IMR-90 (cell line): Measurements from ENCODE around the gene RBM28. TPM values are rescaled to one million over a fixed set of nuclear protein-coding genes. Genes with fewer than 3 reads are reported as not detected.

Source experiments
- ATAC-seq: fragments of 200-7000 bp; cut with Tn5 transposase; 2 replicates; pipeline ENCODE4 v1.9.1; 2020; ENCODE audit warnings: low read depth, mild to moderate bottlenecking, moderate library complexity
- BruUV-seq: library from RNA; stranded (reverse); fragments of 400-500 nt; replicated peaks from 2 replicates; lab custom pipeline; 2021; lab: Mats Ljungman, UMichigan
- CTCF ChIA-PET: fragments of 300-600 bp; formaldehyde crosslinking; extraction: SDS; loops from one replicate; lab custom pipeline; 2021; ENCODE audit warnings: antibody characterized with exemption; lab: Yijun Ruan, JAX
- POLR2A ChIA-PET: fragments of 300-600 bp; sonication (Branson Sonifier 250); formaldehyde crosslinking; loops from one replicate; lab custom pipeline; 2022; ENCODE audit warnings: antibody characterized with exemption; ENCODE audit not compliant: unreplicated experiment; lab: Charles Lee
- DNase-seq: peaks from one replicate; pipeline ENCODE4 v3.0.0; 2013
- H2AFZ ChIP-seq: replicated peaks from 2 replicates; pipeline ENCODE3; 2013; ENCODE audit warnings: low read length, mild to moderate bottlenecking; ENCODE audit not compliant: poor library complexity
- H2AK5ac ChIP-seq: 2 replicates; pipeline ENCODE4 v1.6.1; 2013; ENCODE audit warnings: low read depth, low read length, inconsistent platforms
- H2AK9ac ChIP-seq: replicated peaks from 2 replicates; pipeline ENCODE3; 2013; ENCODE audit warnings: mild to moderate bottlenecking, low read depth, low read length, moderate library complexity; ENCODE audit not compliant: poor library complexity
- H2BK120ac ChIP-seq: 2 replicates; pipeline ENCODE4 v1.6.1; 2013; ENCODE audit warnings: low read depth, low read length, inconsistent platforms
- H2BK15ac ChIP-seq: 3 replicates; pipeline ENCODE4 v1.6.1; 2013; ENCODE audit warnings: low read depth, low read length, inconsistent platforms
- H2BK20ac ChIP-seq: 2 replicates; pipeline ENCODE4 v1.6.1; 2013; ENCODE audit warnings: low read depth, mild to moderate bottlenecking, inconsistent platforms, low read length, moderate library complexity
- H2BK5ac ChIP-seq: 2 replicates; pipeline ENCODE4 v1.6.1; 2013; ENCODE audit warnings: mild to moderate bottlenecking, low read depth, low read length, inconsistent platforms; ENCODE audit not compliant: poor library complexity, severe bottlenecking
- H3K14ac ChIP-seq: replicated peaks from 2 replicates; pipeline ENCODE4 v1.6.1; 2013; ENCODE audit warnings: low read depth, low read length, inconsistent platforms
- H3K18ac ChIP-seq: 2 replicates; pipeline ENCODE4 v1.6.1; 2013; ENCODE audit warnings: low read depth, low read length, control low read depth
- H3K23ac ChIP-seq: 2 replicates; pipeline ENCODE4 v1.6.1; 2013; ENCODE audit warnings: low read depth, low read length, inconsistent platforms
- H3K27ac ChIP-seq: 2 replicates; pipeline ENCODE4 v1.5.1; 2013; ENCODE audit warnings: mild to moderate bottlenecking, control low read depth, low read length; ENCODE audit not compliant: insufficient read depth
- H3K27me3 ChIP-seq: 2 replicates; pipeline ENCODE4 v1.6.1; 2013; ENCODE audit warnings: low read length; ENCODE audit not compliant: control insufficient read depth, insufficient read depth
- H3K36me3 ChIP-seq: 2 replicates; pipeline ENCODE4 v1.6.1; 2013; ENCODE audit warnings: low read length, mixed read lengths; ENCODE audit not compliant: control insufficient read depth, insufficient read depth
- H3K4ac ChIP-seq: 2 replicates; pipeline ENCODE4 v1.6.1; 2013; ENCODE audit warnings: low read depth, low read length, inconsistent platforms
- H3K4me1 ChIP-seq: 2 replicates; pipeline ENCODE4 v1.6.1; 2013; ENCODE audit warnings: low read length, mixed read lengths; ENCODE audit not compliant: control insufficient read depth, insufficient read depth
- H3K4me2 ChIP-seq: 2 replicates; pipeline ENCODE4 v1.6.1; 2013; ENCODE audit warnings: low read depth, mild to moderate bottlenecking, control low read depth, low read length, moderate library complexity
- H3K4me3 ChIP-seq: 2 replicates; pipeline ENCODE4 v1.5.1; 2013; ENCODE audit warnings: low read depth, mild to moderate bottlenecking, control low read depth, low read length, moderate library complexity; ENCODE audit not compliant: insufficient read depth
- H3K56ac ChIP-seq: 2 replicates; pipeline ENCODE4 v1.6.1; 2013; ENCODE audit warnings: low read length, inconsistent platforms; ENCODE audit not compliant: insufficient read depth; ENCODE audit errors: extremely low read depth
- H3K79me1 ChIP-seq, 2 experiments: 2 replicates each; pipeline ENCODE4 v1.6.1; 2013; ENCODE audit warnings: low read length in 2 of 2, inconsistent platforms in 1 of 2, low read depth in 1 of 2
- H3K9ac ChIP-seq: 2 replicates; pipeline ENCODE4 v1.6.1; 2013; ENCODE audit warnings: low read depth, low read length, control low read depth
- H3K9me1 ChIP-seq: 2 replicates; pipeline ENCODE4 v1.6.1; 2013; ENCODE audit warnings: low read length, inconsistent platforms; ENCODE audit not compliant: insufficient read depth
- H3K9me3 ChIP-seq: 2 replicates; pipeline ENCODE4 v1.6.1; 2013; ENCODE audit warnings: low read length; ENCODE audit not compliant: control insufficient read depth, insufficient read depth
- H4K20me1 ChIP-seq: 2 replicates; pipeline ENCODE4 v1.6.1; 2013; ENCODE audit warnings: low read length, inconsistent platforms; ENCODE audit not compliant: insufficient read depth
- H4K5ac ChIP-seq: 2 replicates; pipeline ENCODE4 v1.6.1; 2013; ENCODE audit warnings: mild to moderate bottlenecking, low read depth, low read length, control low read depth
- H4K8ac ChIP-seq, 2 experiments: 2 replicates each; pipeline ENCODE4 v1.6.1; 2013; ENCODE audit warnings: low read depth in 2 of 2, low read length in 2 of 2, control low read depth in 1 of 2, inconsistent platforms in 1 of 2
- H4K91ac ChIP-seq: 2 replicates; pipeline ENCODE4 v1.6.1; 2013; ENCODE audit warnings: low read depth, low read length, inconsistent platforms; ENCODE audit not compliant: insufficient read depth
- CEBPB ChIP-seq: IDR thresholded peaks from 2 replicates; pipeline ENCODE4 v1.6.1; 2012; ENCODE audit warnings: low read depth, low read length, improper control_type of control experiment
- CHD1 ChIP-seq: IDR thresholded peaks from 2 replicates; pipeline ENCODE4 v1.6.1; 2012; ENCODE audit warnings: low read depth, low read length, improper control_type of control experiment
- ELK1 ChIP-seq: fragments of 150-350 bp; IDR thresholded peaks from 2 replicates; pipeline ENCODE4 v1.6.1; 2016; ENCODE audit warnings: low read depth, mild to moderate bottlenecking, low read length, moderate library complexity, borderline replicate concordance
- FOS ChIP-seq: fragments of 150-350 bp; IDR thresholded peaks from 2 replicates; pipeline ENCODE4 v1.6.1; 2016; ENCODE audit warnings: low read depth, low read length
- MAZ ChIP-seq: IDR thresholded peaks from 2 replicates; pipeline ENCODE4 v1.6.1; 2012; ENCODE audit warnings: low read depth, mild to moderate bottlenecking, low read length, improper control_type of control experiment, moderate library complexity, borderline replicate concordance
- NFE2L2 ChIP-seq: fragments of 150-350 bp; IDR thresholded peaks from 2 replicates; pipeline ENCODE4 v1.6.1; 2016; ENCODE audit warnings: low read depth, mild to moderate bottlenecking, low read length
- RFX5 ChIP-seq: IDR thresholded peaks from 2 replicates; pipeline ENCODE4 v1.8.0; 2012; ENCODE audit warnings: low read depth, mild to moderate bottlenecking, low read length, moderate library complexity
- WGBS, 2 experiments: methylation state at CpG; one replicate each; pipeline versions ENCODE4 v1.1.5 to v1.1.7; 2013; ENCODE audit warnings: missing lambda C conversion rate in 2 of 2; ENCODE audit not compliant: insufficient read length in 1 of 2; ENCODE audit errors: extremely low coverage in 2 of 2; 5-methylcytosine and 5-hydroxymethylcytosine counted together
- dilution Hi-C: fragments of 300-500 bp; cut with HindIII; formaldehyde crosslinking; loops from one replicate; pipeline ENCODE4 v1.14.3; 2018; ENCODE audit warnings: low sequenced_read_pairs; ENCODE audit not compliant: unreplicated experiment
- in situ Hi-C: fragments of 300-500 bp; cut with MboI; formaldehyde crosslinking; loops from 3 replicates; pipeline ENCODE4 v1.14.3; 2019; ENCODE audit warnings: low sequenced_read_pairs, inconsistent platforms, mixed read lengths
- intact Hi-C: fragments of 100-400 bp; cut with micrococcal nuclease; formaldehyde crosslinking; loops from 2 replicates; pipeline ENCODE4 v1.10.0; 2022
- polyA plus RNA-seq, 3 experiments: library from polyadenylated mRNA; depleted of rRNA; stranded (reverse); fragments of >200 nt; gene quantifications; 2 replicates each; pipeline ENCODE4 v1.2.3, GENCODE V29; 2012; ENCODE audit warnings: low replicate concordance in 1 of 3
- total RNA-seq: library from RNA; depleted of rRNA; stranded (reverse); fragments of >200 nt; gene quantifications from 2 replicates; pipeline ENCODE4 v1.2.3, GENCODE V29; 2012
- TF ChIP-seq, protein P1 (sequence below): fragments of 150-350 bp; IDR thresholded peaks from 2 replicates; pipeline ENCODE4 v1.6.1; 2017; ENCODE audit warnings: mild to moderate bottlenecking, antibody characterized with exemption, low read length, low read depth

RBM28 gene
- total and polyA plus RNA-seq, 2 of the 4 experiments (the other 2 are of a cell fraction) = 12.4 to 20.4 TPM

- Histone ChIP-seq H3K9ac (no peak overlapping the region), H3K27ac (no peak overlapping the region), H3K9me1 (peaks cover 5% of the 10 kb centered on the region; the same call in 1 of the 2 replicates), H3K4me3 (no peak overlapping the region), H2BK120ac (no peak overlapping the region), H2AFZ (no peak overlapping the region), H4K91ac (no peak overlapping the region), H2BK20ac (no peak overlapping the region), H3K14ac (no peak overlapping the region), H2AK5ac (no peak overlapping the region), H3K23ac (no peak overlapping the region), H4K8ac (no peak overlapping the region), H2BK15ac (no peak overlapping the region), H4K20me1 (no peaks in the 10 kb centered on the region), H3K4ac (no peak overlapping the region), H3K27me3 (no peaks in the 10 kb centered on the region), H3K9me3 (no peaks in the 10 kb centered on the region), H3K4me1 (no peaks in the 10 kb centered on the region), H2AK9ac (no peak overlapping the region), H3K4me2 (no peak overlapping the region), H3K79me1 (no peaks in the 10 kb centered on the region; a peak in 2 of 4 replicates), H3K36me3 (peaks cover 27% of the 10 kb centered on the region), H3K18ac (no peak overlapping the region), H4K5ac (no peak overlapping the region), H3K56ac (no peak overlapping the region), H2BK5ac (no peak overlapping the region)
- intact Hi-C loops = no loop called here
- in situ Hi-C loops = no loop called here
- no TSS peak for BruUV-seq
- ChIA-PET CTCF (interaction anchor here (0.8 to 1.2 kb wide), 2 partner anchors 18 to 168 kb away, joined by 3 to 4 read pairs; no protein-coding TSS in a partner anchor), POLR2A (no interaction called here)
- DNase-seq = no peak
- TF ChIP-seq RFX5 = no peak
- TF ChIP-seq, protein P1, sequence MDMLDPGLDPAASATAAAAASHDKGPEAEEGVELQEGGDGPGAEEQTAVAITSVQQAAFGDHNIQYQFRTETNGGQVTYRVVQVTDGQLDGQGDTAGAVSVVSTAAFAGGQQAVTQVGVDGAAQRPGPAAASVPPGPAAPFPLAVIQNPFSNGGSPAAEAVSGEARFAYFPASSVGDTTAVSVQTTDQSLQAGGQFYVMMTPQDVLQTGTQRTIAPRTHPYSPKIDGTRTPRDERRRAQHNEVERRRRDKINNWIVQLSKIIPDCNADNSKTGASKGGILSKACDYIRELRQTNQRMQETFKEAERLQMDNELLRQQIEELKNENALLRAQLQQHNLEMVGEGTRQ = no peak
- no peak for TF ChIP-seq FOS
- TF ChIP-seq CEBPB = no peak
- TF ChIP-seq CHD1 = no peak
- TF ChIP-seq NFE2L2 = no peak
- no peak for TF ChIP-seq ELK1
- no peak for TF ChIP-seq MAZ
- no peak for ATAC-seq
- dilution Hi-C loops = no loop called here
- no CpG with 5 or more reads among the region's 5 CpGs for WGBS, 2 experiments
These were observed 40.1 kb downstream of the RBM28 start for GRCh38 chr7:128303643-128304042.
